Measurements from ENCODE around the gene MAFF. TPM values are rescaled to one million over a fixed set of nuclear protein-coding genes. Genes with fewer than 3 reads are reported as not detected.

MAFF gene
- total RNA-seq, 1 experiment from 2014 or later, result 6.4 TPM

DNA sequence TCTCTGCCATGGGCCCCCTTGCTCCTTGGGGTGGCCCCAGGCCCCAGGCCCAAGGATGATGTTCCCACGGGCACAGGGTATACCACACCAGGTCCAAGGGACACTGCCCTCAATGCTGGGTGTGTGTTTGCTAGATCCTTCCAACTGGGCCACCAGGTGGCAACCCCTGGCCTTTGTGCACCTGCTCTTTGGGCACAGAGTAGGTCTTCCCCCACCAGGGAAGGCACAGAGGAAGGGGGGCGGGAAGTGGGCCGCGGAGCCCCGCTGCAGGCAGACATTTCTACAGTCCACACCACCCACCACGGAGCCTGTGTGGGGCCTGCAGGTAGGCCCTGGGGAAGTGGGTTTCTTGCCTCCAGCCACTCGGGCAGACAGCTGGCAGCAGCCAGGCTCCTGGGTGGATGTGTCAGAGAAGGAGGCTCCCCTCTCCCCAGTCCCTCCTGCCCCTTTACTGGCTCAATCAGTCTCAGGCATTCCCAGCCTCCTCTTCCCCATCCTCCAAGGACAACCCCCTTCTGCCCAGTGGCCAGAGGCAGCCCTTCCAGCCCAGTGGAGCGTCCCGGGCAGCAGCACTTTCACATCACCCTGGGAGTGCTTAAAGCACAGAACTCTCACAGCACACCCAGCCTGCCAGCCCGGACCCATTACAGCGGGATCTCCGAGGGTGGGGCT, 21.6 kb downstream of the MAFF start:
- DNase-seq (ENCODE audit: low read depth, low spot score) (no peak), ATAC-seq (no peak)
- H3K27ac ChIP-seq (ENCODE audit: low read length), result no peak overlapping the region
- no peaks in the 10 kb centered on the region for H3K9me3 ChIP-seq (ENCODE audit: control insufficient read depth, insufficient read depth, low read depth, low read length)
- ChIA-PET POLR2A (no interaction called here), CTCF (interaction anchor here (0.6 kb wide), 1 partner anchor 171 kb away, joined by 3 read pairs; no protein-coding TSS in a partner anchor)
- BruUV-seq (replicated peaks), result no TSS peak
- peaks cover 17% of the 10 kb centered on the region for H3K4me1 ChIP-seq (ENCODE audit: control insufficient read depth, insufficient read depth, low read length)
- intact Hi-C loops (cut with micrococcal nuclease; ENCODE audit: unreplicated experiment), result no loop called here
- no peak overlapping the region for H3K4me3 ChIP-seq (ENCODE audit: low read depth in 2 of 2, low read length in 2 of 2)
- in situ Hi-C loops (cut with HindIII; ENCODE audit: low pct_unique_long_range_greater_than_20kb, low sequenced_read_pairs), result no loop called here
- TF ChIP-seq POLR2AphosphoS5 (IDR thresholded peaks at IDR 0.05; ENCODE audit: low read depth, low read length) (no peak), SIN3A (IDR thresholded peaks at IDR 0.05; ENCODE audit: borderline replicate concordance, insufficient read depth, low read depth, low read length) (no peak), TCF7L2 (IDR thresholded peaks at IDR 0.05; ENCODE audit: low read depth, low read length) (no peak)
- TF ChIP-seq, protein P1, sequence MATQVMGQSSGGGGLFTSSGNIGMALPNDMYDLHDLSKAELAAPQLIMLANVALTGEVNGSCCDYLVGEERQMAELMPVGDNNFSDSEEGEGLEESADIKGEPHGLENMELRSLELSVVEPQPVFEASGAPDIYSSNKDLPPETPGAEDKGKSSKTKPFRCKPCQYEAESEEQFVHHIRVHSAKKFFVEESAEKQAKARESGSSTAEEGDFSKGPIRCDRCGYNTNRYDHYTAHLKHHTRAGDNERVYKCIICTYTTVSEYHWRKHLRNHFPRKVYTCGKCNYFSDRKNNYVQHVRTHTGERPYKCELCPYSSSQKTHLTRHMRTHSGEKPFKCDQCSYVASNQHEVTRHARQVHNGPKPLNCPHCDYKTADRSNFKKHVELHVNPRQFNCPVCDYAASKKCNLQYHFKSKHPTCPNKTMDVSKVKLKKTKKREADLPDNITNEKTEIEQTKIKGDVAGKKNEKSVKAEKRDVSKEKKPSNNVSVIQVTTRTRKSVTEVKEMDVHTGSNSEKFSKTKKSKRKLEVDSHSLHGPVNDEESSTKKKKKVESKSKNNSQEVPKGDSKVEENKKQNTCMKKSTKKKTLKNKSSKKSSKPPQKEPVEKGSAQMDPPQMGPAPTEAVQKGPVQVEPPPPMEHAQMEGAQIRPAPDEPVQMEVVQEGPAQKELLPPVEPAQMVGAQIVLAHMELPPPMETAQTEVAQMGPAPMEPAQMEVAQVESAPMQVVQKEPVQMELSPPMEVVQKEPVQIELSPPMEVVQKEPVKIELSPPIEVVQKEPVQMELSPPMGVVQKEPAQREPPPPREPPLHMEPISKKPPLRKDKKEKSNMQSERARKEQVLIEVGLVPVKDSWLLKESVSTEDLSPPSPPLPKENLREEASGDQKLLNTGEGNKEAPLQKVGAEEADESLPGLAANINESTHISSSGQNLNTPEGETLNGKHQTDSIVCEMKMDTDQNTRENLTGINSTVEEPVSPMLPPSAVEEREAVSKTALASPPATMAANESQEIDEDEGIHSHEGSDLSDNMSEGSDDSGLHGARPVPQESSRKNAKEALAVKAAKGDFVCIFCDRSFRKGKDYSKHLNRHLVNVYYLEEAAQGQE (IDR thresholded peaks at IDR 0.05; ENCODE audit: insufficient read depth in 1 of 2, low read depth in 2 of 2, low read length in 1 of 2), result no peak
- TF ChIP-seq, protein P2, sequence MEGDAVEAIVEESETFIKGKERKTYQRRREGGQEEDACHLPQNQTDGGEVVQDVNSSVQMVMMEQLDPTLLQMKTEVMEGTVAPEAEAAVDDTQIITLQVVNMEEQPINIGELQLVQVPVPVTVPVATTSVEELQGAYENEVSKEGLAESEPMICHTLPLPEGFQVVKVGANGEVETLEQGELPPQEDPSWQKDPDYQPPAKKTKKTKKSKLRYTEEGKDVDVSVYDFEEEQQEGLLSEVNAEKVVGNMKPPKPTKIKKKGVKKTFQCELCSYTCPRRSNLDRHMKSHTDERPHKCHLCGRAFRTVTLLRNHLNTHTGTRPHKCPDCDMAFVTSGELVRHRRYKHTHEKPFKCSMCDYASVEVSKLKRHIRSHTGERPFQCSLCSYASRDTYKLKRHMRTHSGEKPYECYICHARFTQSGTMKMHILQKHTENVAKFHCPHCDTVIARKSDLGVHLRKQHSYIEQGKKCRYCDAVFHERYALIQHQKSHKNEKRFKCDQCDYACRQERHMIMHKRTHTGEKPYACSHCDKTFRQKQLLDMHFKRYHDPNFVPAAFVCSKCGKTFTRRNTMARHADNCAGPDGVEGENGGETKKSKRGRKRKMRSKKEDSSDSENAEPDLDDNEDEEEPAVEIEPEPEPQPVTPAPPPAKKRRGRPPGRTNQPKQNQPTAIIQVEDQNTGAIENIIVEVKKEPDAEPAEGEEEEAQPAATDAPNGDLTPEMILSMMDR (IDR thresholded peaks at IDR 0.05), result no peak; the same call in 1 of the 2 replicates
- H3K36me3 ChIP-seq (ENCODE audit: control insufficient read depth, insufficient read depth, low read length), result no peaks in the 10 kb centered on the region
- no peaks in the 10 kb centered on the region for H3K27me3 ChIP-seq (ENCODE audit: control insufficient read depth, insufficient read depth, low read length)

DNA sequence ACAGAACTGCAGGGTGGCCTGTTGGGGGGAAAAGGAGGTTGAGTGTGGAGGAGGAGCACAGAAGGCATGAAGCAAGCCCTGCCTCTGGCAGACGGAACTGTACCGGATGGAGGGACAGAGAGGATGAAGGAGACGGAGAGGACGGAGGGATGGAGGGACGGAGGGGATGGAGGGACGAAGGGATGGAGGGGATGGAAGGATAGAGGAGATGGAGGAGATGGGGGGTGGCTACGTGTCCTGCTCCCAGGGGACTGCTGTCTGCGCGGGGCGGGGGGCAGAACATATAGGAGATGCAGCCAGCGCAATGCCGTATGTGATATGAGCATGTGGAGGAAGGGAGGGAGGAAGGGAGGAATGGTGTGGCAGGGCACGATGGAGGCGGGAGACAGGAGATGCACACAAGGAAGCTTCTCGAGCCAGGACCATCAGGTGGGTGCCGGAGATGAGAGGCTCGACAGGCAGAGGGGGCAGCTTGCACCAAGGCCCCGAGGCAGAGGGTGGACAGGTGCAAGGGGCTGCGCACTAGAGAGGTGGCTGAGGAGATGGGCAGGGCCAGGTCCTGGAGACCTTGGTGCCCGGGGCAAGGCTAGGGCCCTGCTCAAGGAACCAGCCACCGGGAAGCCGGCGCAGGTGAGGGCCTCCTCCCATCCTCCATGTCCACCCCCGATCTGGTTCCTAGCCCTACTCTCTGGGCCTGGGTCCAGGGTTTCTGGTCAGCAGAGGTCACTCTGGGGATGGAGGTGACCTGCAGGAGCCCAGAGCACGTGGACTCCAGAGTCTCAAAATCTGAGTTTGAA, 25.3 kb downstream of the MAFF start:
- intact Hi-C loops (cut with micrococcal nuclease; ENCODE audit: unreplicated experiment) (no loop called here), in situ Hi-C loops (cut with HindIII; ENCODE audit: low pct_unique_long_range_greater_than_20kb, low sequenced_read_pairs) (no loop called here)
- no peak overlapping the region for H3K4me3 ChIP-seq (ENCODE audit: low read depth in 2 of 2, low read length in 2 of 2)
- no peaks in the 10 kb centered on the region for H3K9me3 ChIP-seq (ENCODE audit: control insufficient read depth, insufficient read depth, low read depth, low read length)
- DNase-seq (ENCODE audit: low read depth, low spot score) (no peak), ATAC-seq (no peak)
- ChIA-PET CTCF (no interaction called here), POLR2A (no interaction called here)
- TF ChIP-seq, protein P2 (IDR thresholded peaks at IDR 0.05), result no peak
- TF ChIP-seq, protein P1 (IDR thresholded peaks at IDR 0.05; ENCODE audit: insufficient read depth in 1 of 2, low read depth in 2 of 2, low read length in 1 of 2), result no peak
- BruUV-seq (replicated peaks), result no TSS peak
- peaks cover 9% of the 10 kb centered on the region for H3K4me1 ChIP-seq (ENCODE audit: control insufficient read depth, insufficient read depth, low read length)
- H3K36me3 ChIP-seq (ENCODE audit: control insufficient read depth, insufficient read depth, low read length), result no peaks in the 10 kb centered on the region
- no peaks in the 10 kb centered on the region for H3K27me3 ChIP-seq (ENCODE audit: control insufficient read depth, insufficient read depth, low read length)
- H3K27ac ChIP-seq (ENCODE audit: low read length), result no peak overlapping the region

Measured in Panc1 (cell line).